Measurements from ENCODE around the gene EPHB1. TPM values are rescaled to one million over a fixed set of nuclear protein-coding genes. Genes with fewer than 3 reads are reported as not detected.

Gene EPHB1
- total and polyA plus RNA-seq, 8 donors, result 0.02 to 1.4 (median 0.43) TPM

- no peak for TF ChIP-seq CTCF (IDR thresholded peaks at IDR 0.05)
- H3K4me1 ChIP-seq, result no peaks in the 10 kb centered on the region
- 90% methylated on average over 2 of the region's 2 CpGs for WGBS, 2 donors
- FAIRE-seq (no peak), ATAC-seq (no peak), DNase-seq (no peak)
- no peaks in the 10 kb centered on the region for H3K36me3 ChIP-seq
- intact Hi-C loops (cut with DNase I), result loop anchor here in 2 of 3 donors (10.0 kb wide), 2 partner anchors 1095 to 1105 kb away; no protein-coding TSS in a partner anchor
- H3K9me3 ChIP-seq, result no peaks in the 10 kb centered on the region
- no peaks in the 10 kb centered on the region for H3K27me3 ChIP-seq
- no peak overlapping the region for H3K4me3 ChIP-seq
- H3K27ac ChIP-seq, result no peak overlapping the region
Observed at GRCh38 chr3:134790065-134790464, 5.0 kb upstream of the EPHB1 start.

GRCh38 chr3:134791992-134792391 lies 3.1 kb upstream of the EPHB1 start:
- DNase-seq (no peak), ATAC-seq (no peak), FAIRE-seq (no peak)
- Histone ChIP-seq H3K27ac (no peak overlapping the region), H3K4me3 (no peak overlapping the region), H3K4me1 (peaks cover 0 to 8% (median 4%) of the 10 kb centered on the region in 3 donors), H3K27me3 (peaks cover 0 to 4% (median under 1%) of the 10 kb centered on the region in 4 donors), H3K36me3 (no peaks in the 10 kb centered on the region), H3K9me3 (no peaks in the 10 kb centered on the region)
- 85 to 88% methylated on average over 8 of the region's 8 CpGs for WGBS, 2 donors
- intact Hi-C loops (cut with DNase I), result loop anchor here in 2 of 3 donors (10.0 kb wide), 2 partner anchors 1093 to 1103 kb away; no protein-coding TSS in a partner anchor
- TF ChIP-seq CTCF (IDR thresholded peaks at IDR 0.05), result no peak

- Histone ChIP-seq H3K9me3 (no peaks in the 10 kb centered on the region), H3K27me3 (peaks cover 0 to 6% (median 2%) of the 10 kb centered on the region in 4 donors), H3K36me3 (no peaks in the 10 kb centered on the region), H3K4me3 (no peak overlapping the region), H3K4me1 (peaks cover 0 to 8% (median 4%) of the 10 kb centered on the region in 3 donors), H3K27ac (no peak overlapping the region)
- DNase-seq, result no peak
- intact Hi-C loops (cut with DNase I), result loop anchor here in 2 of 3 donors (10.0 kb wide), 2 partner anchors 1092 to 1102 kb away; no protein-coding TSS in a partner anchor
- FAIRE-seq, result no peak
- no peak for TF ChIP-seq CTCF (IDR thresholded peaks at IDR 0.05)
- no peak for ATAC-seq
- 81 to 90% methylated on average over 4 of the region's 4 CpGs for WGBS, 2 donors
Observed at GRCh38 chr3:134792700-134793099, 2.4 kb upstream of the EPHB1 start.

- ATAC-seq (no peak), FAIRE-seq (no peak), DNase-seq (no peak)
- intact Hi-C loops (cut with DNase I), result loop anchor here in 2 of 3 donors (10.0 kb wide), 2 partner anchors 1091 to 1101 kb away; no protein-coding TSS in a partner anchor
- no peak for TF ChIP-seq CTCF (IDR thresholded peaks at IDR 0.05)
- H3K36me3 ChIP-seq, result no peaks in the 10 kb centered on the region
- no peak overlapping the region for H3K27ac ChIP-seq
- H3K4me3 ChIP-seq, result no peak overlapping the region
- no peaks in the 10 kb centered on the region for H3K9me3 ChIP-seq
- H3K27me3 ChIP-seq, result peaks cover 0 to 6% (median 2%) of the 10 kb centered on the region in 4 donors
- 64 to 70% methylated on average over 4 of the region's 4 CpGs for WGBS, 2 donors
- peaks cover 0 to 8% (median 4%) of the 10 kb centered on the region in 3 donors for H3K4me1 ChIP-seq
Observed at GRCh38 chr3:134793562-134793961, 1.5 kb upstream of the EPHB1 start.

- Histone ChIP-seq H3K9me3 (no peaks in the 10 kb centered on the region), H3K27me3 (peaks cover 0 to 6% (median 2%) of the 10 kb centered on the region in 4 donors), H3K27ac (no peak overlapping the region), H3K4me1 (peaks cover 0 to 8% (median 4%) of the 10 kb centered on the region in 3 donors), H3K36me3 (no peaks in the 10 kb centered on the region), H3K4me3 (no peak overlapping the region)
- no peak for TF ChIP-seq CTCF (IDR thresholded peaks at IDR 0.05)
- ATAC-seq, result no peak
- intact Hi-C loops (cut with DNase I), result loop anchor here in 2 of 3 donors (10.0 kb wide), 2 partner anchors 1090 to 1100 kb away; no protein-coding TSS in a partner anchor
- DNase-seq, result no peak
- 54 to 62% methylated on average over 9 of the region's 9 CpGs for WGBS, 2 donors
- FAIRE-seq, result no peak
Observed at GRCh38 chr3:134794323-134794722, 737 bp upstream of the EPHB1 start.
